Activated T-helper 9 cell treated with anti-CD3 and anti-CD28 coated beads, Interleukin-2, amount 50 U/mL, for 16 hours (primary cell): Measurements from ENCODE around the gene VPS13C.

Source experiments
- DNase-seq: peaks from one replicate; pipeline ENCODE4 v3.0.0-alpha.2; 2020; ENCODE audit warnings: low read depth

VPS13C gene

GRCh38 chr15:61935493-61935892 lies 124.8 kb downstream of the VPS13C start:
- DNase-seq, result no peak

GRCh38 chr15:61929452-61929851 lies 130.8 kb downstream of the VPS13C start:
- no peak for DNase-seq

- DNase-seq, result no peak
These were observed 137.1 kb downstream of the VPS13C start for GRCh38 chr15:61923173-61923572.

- no peak for DNase-seq
These were observed 139.2 kb downstream of the VPS13C start for GRCh38 chr15:61921093-61921492.

- DNase-seq, result no peak
These were observed 142.8 kb downstream of the VPS13C start for GRCh38 chr15:61917457-61917856.

GRCh38 chr15:61916104-61916503 lies 144.1 kb downstream of the VPS13C start:
- DNase-seq, result no peak

GRCh38 chr15:61915640-61916039 lies 144.6 kb downstream of the VPS13C start:
- DNase-seq, result no peak

GRCh38 chr15:61910839-61911369 lies 149.3 kb downstream of the VPS13C start:
- no peak for DNase-seq

GRCh38 chr15:61908241-61908640 lies 152.0 kb downstream of the VPS13C start:
- no peak for DNase-seq

GRCh38 chr15:61907753-61908086 lies 152.5 kb downstream of the VPS13C start:
- DNase-seq, result no peak

- no peak for DNase-seq
These were observed 153.1 kb downstream of the VPS13C start for GRCh38 chr15:61906961-61907752.

- DNase-seq, result no peak
These were observed 167.1 kb downstream of the VPS13C start for GRCh38 chr15:61893146-61893545.

- no peak for DNase-seq
These were observed 168.1 kb downstream of the VPS13C start for GRCh38 chr15:61892140-61892539.

- DNase-seq, result no peak
These were observed 170.1 kb downstream of the VPS13C start for GRCh38 chr15:61890106-61890505.

- no peak for DNase-seq
These were observed 170.5 kb downstream of the VPS13C start for GRCh38 chr15:61889706-61890105.

- DNase-seq, result no peak
These were observed 172.0 kb downstream of the VPS13C start for GRCh38 chr15:61888074-61888780.

- no peak for DNase-seq
These were observed 180.2 kb downstream of the VPS13C start for GRCh38 chr15:61880084-61880483.

- DNase-seq, result no peak
These were observed 181.0 kb downstream of the VPS13C start for GRCh38 chr15:61879219-61879618.

GRCh38 chr15:61871926-61872522 lies 188.2 kb downstream of the VPS13C start:
- DNase-seq, result no peak

GRCh38 chr15:61869656-61870055 lies 190.6 kb downstream of the VPS13C start:
- DNase-seq, result no peak

- no peak for DNase-seq
These were observed 198.3 kb downstream of the VPS13C start for GRCh38 chr15:61861962-61862361.

- DNase-seq, result no peak
These were observed 202.9 kb downstream of the VPS13C start for GRCh38 chr15:61857169-61857829.
